ENCODE measurements around the gene CD44. TPM values are rescaled to one million over a fixed set of nuclear protein-coding genes. Genes with fewer than 3 reads are reported as not detected.
A peak's percentile ranks its signal among the peaks of the same experiment; 100 is the strongest.

CD44 gene
- total RNA-seq, 1 donor from 2014 or later, result 613 TPM

GRCh38 chr11:35275786-35276170 lies 136.8 kb downstream of the CD44 start:
- DNase-seq, result no peak

GRCh38 chr11:35276396-35277145 lies 137.6 kb downstream of the CD44 start:
- Histone ChIP-seq H3K36me3 (no peaks in the 10 kb centered on the region), H3K4me3 (no peak overlapping the region), H3K4me1 (peaks cover 9% of the 10 kb centered on the region), H3K27me3 (ENCODE audit: low read depth) (no peaks in the 10 kb centered on the region), H3K27ac (no peak overlapping the region), H3K9me3 (no peaks in the 10 kb centered on the region)
- TF ChIP-seq CTCF (IDR thresholded peaks at IDR 0.05), result no peak
- intact Hi-C loops (cut with DNase I), result no loop called here
- ATAC-seq (peak; percentile 67 to 77), DNase-seq (no peak)

More at GRCh38 chr11:35275786-35276170, 136.8 kb downstream of the CD44 start:
- Histone ChIP-seq H3K27me3 (ENCODE audit: low read depth) (no peaks in the 10 kb centered on the region), H3K4me1 (peaks cover 9% of the 10 kb centered on the region), H3K4me3 (no peak overlapping the region), H3K9me3 (no peaks in the 10 kb centered on the region), H3K36me3 (no peaks in the 10 kb centered on the region), H3K27ac (peak overlapping the region; percentile 37)
- peak in 1 of 2 donors; percentile 5 for ATAC-seq
- no peak for TF ChIP-seq CTCF (IDR thresholded peaks at IDR 0.05)
- intact Hi-C loops (cut with DNase I), result no loop called here

GRCh38 chr11:35277827-35278226 lies 138.9 kb downstream of the CD44 start:
- H3K36me3 ChIP-seq, result no peaks in the 10 kb centered on the region
- TF ChIP-seq CTCF (IDR thresholded peaks at IDR 0.05), result no peak
- no peaks in the 10 kb centered on the region for H3K27me3 ChIP-seq (ENCODE audit: low read depth)
- no peaks in the 10 kb centered on the region for H3K9me3 ChIP-seq
- H3K4me3 ChIP-seq, result no peak overlapping the region
- H3K4me1 ChIP-seq, result peaks cover 9% of the 10 kb centered on the region
- DNase-seq, result no peak
- intact Hi-C loops (cut with DNase I), result no loop called here
- no peak for ATAC-seq
- H3K27ac ChIP-seq, result no peak overlapping the region

- H3K27ac ChIP-seq, result no peak overlapping the region
Measured at GRCh38 chr11:35280727-35281126, 141.8 kb downstream of the CD44 start.

GRCh38 chr11:35281169-35281688 lies 142.3 kb downstream of the CD44 start:
- ATAC-seq, result no peak
- intact Hi-C loops (cut with DNase I), result no loop called here

More at GRCh38 chr11:35280727-35281126, 141.8 kb downstream of the CD44 start:
- Histone ChIP-seq H3K27me3 (ENCODE audit: low read depth) (no peaks in the 10 kb centered on the region), H3K36me3 (no peaks in the 10 kb centered on the region), H3K9me3 (no peaks in the 10 kb centered on the region), H3K4me3 (no peak overlapping the region), H3K4me1 (peaks cover 1% of the 10 kb centered on the region)
- ATAC-seq (no peak), DNase-seq (no peak)
- no peak for TF ChIP-seq CTCF (IDR thresholded peaks at IDR 0.05)
- intact Hi-C loops (cut with DNase I), result no loop called here

More at GRCh38 chr11:35281169-35281688, 142.3 kb downstream of the CD44 start:
- no peak for DNase-seq
- Histone ChIP-seq H3K4me3 (no peak overlapping the region), H3K27ac (no peak overlapping the region), H3K4me1 (no peaks in the 10 kb centered on the region), H3K36me3 (no peaks in the 10 kb centered on the region), H3K9me3 (no peaks in the 10 kb centered on the region), H3K27me3 (ENCODE audit: low read depth) (no peaks in the 10 kb centered on the region)
- no peak for TF ChIP-seq CTCF (IDR thresholded peaks at IDR 0.05)

Other genes starting within 250 kb of the CD44 start
- gene APIP, start 222.8 kb upstream of the CD44 start, total RNA-seq, result 36.7 TPM
- gene PDHX, start 222.6 kb upstream of the CD44 start, total RNA-seq, result 39.1 TPM